Cardiac fibroblast (primary cell): ENCODE data around the gene SLC48A1.

Experiments
- DNase-seq, 2 donors: peaks; one replicate each; pipeline versions ENCODE4 v3.0.0 to v3.0.0-alpha.2; 2010; ENCODE audit warnings: low read depth in 2 of 2
- H3K4me3 ChIP-seq, 2 donors: replicated peaks in 1 of 2; 1 replicate in 1 of 2; 2 replicates in 1 of 2; pipeline ENCODE4 v1.5.1; 2011; ENCODE audit warnings: low read depth in 2 of 2, low read length in 2 of 2, mild to moderate bottlenecking in 2 of 2, moderate library complexity in 1 of 2
- TF ChIP-seq, protein P1 (sequence below): IDR thresholded peaks from one replicate; pipeline ENCODE4 v1.5.1; 2011; ENCODE audit warnings: low read depth, mild to moderate bottlenecking, low read length, inconsistent platforms

The SLC48A1 gene

DNA sequence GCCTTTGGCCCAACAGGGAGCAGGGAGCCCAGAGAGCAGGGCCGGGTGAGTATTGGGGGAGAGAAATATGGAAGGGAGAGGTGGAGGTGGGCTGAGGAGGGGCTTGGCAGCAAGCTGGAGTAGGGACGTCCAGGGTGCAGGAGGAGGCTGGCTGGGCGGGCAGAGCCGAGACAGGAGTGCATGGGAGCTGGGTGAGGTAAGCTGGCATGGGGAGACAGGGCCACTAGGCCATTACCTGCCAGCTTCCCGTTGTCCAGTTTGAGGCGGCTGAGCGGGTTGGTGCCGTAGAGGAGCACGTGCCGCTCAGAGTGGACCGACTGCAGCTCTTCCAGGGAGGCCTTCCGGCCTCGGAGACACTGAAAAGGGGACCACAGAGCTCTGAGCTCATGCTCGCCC lies 18.3 kb downstream of the SLC48A1 start:
- no peak for DNase-seq
- TF ChIP-seq, protein P1, sequence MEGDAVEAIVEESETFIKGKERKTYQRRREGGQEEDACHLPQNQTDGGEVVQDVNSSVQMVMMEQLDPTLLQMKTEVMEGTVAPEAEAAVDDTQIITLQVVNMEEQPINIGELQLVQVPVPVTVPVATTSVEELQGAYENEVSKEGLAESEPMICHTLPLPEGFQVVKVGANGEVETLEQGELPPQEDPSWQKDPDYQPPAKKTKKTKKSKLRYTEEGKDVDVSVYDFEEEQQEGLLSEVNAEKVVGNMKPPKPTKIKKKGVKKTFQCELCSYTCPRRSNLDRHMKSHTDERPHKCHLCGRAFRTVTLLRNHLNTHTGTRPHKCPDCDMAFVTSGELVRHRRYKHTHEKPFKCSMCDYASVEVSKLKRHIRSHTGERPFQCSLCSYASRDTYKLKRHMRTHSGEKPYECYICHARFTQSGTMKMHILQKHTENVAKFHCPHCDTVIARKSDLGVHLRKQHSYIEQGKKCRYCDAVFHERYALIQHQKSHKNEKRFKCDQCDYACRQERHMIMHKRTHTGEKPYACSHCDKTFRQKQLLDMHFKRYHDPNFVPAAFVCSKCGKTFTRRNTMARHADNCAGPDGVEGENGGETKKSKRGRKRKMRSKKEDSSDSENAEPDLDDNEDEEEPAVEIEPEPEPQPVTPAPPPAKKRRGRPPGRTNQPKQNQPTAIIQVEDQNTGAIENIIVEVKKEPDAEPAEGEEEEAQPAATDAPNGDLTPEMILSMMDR: no peak
- no peak overlapping the region for H3K4me3 ChIP-seq

DNA sequence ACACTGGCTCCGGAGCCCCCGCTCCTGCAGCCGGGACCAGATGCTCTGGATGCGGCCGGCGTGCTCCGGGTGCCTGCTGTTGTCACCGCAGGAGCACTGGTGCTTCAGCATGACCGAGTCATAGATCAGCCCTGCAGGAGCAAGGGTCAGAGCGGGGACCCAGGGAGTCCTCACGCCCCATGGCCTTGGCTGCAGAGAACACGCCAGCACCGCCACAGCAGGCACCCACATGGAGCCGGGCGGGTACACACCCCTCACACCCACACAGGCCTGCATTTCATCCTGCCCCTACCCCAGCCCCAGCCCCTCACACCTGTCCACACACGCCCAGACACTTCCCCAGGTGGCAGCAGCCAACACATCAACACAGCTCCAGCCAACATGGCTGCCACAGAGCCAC lies 18.8 kb downstream of the SLC48A1 start:
- DNase-seq: no peak
- TF ChIP-seq, protein P1: no peak
- H3K4me3 ChIP-seq: no peak overlapping the region

DNA sequence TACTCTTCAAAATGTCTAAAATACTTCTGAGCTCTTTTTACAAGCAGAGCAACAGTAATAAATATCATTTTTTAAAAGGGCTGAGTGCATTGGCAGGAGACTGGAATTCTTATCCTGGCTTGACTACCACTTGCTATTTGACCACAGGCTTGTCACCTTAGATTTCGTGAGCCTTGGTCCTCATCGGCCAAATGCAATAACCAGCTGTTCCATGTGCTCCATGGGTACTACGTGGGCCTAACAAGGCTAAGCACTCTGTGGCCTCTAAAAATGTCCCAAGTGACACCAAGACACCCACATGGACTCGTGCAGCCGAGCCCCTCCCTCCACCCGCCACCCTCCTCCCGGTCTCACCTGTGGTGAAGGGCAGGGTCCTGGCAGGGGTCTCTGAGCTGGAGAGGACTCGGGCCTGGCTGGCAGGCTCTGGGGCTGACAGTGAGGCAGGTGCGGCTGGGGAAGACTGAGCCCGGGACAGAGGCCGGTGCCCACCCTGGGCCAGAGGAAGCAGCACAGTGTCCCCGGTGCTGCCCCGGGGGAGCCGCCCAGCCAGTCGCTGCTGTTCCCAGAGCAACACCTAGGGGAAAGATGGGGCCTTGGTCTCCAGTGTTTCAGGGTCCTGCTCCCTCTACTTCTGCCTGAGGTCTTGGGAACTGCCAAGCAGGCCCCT lies 20.1 kb downstream of the SLC48A1 start:
- TF ChIP-seq, protein P1: no peak

DNA sequence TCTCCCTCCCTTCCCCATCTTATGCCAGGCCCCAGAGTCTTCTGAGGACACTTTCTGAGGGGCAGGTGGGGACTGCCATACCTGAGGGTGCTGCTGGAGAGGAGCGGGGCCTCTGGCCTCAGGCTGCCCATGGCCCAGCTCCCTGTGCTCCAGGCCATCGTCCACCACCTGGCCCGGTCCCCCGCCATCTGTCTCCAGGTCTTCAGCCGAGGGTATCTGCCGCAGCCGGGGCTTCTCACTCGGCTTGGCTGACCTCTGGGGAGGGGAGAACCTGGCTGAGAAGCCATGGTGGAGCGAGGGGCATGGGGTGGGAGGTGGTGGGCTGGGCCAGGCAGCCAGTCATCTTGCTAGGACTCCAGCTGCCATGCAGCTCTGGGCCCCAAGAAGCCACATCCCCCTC lies 21.6 kb downstream of the SLC48A1 start:
- DNase-seq: no peak
- TF ChIP-seq, protein P1: no peak
- no peak overlapping the region for H3K4me3 ChIP-seq

More for the DNA sequence above, 20.1 kb downstream of the SLC48A1 start:
- H3K4me3 ChIP-seq: no peak overlapping the region
- DNase-seq: no peak

DNA sequence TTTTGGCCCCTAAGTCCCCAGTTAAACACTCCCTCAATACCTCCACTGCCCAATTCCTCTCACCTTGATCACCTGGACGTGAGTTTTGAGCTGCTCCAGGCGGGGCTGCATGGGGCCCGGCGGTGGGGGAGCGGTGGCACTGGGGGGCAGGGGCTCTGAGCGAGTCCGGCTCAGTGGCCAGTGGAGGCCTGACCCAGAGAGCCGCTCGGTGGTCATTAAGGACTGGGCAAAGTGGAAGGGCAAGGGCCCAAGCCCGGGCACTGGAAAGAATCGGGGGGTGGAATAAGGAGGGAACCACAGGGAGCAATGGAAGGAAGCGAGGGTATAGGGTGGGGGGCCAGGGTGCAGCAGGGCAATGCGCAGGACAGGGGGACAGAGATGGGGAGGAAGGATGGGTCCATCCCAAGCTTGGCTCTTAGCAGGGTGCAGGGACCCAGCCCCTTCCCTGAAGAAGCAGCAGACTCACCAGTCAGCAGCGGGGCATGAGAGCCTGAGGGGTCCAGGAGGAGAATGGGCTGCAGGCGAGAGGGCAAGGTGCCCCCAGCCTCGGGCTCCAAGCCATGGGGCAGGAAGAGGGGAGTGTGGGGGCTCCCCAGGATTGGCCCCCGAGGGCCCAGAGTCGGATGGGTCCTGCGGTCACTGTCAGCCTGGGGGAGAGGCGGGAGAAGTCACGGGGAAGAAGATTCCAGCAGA lies 22.2 kb downstream of the SLC48A1 start:
- TF ChIP-seq, protein P1: no peak
- no peak overlapping the region for H3K4me3 ChIP-seq
- no peak for DNase-seq

DNA sequence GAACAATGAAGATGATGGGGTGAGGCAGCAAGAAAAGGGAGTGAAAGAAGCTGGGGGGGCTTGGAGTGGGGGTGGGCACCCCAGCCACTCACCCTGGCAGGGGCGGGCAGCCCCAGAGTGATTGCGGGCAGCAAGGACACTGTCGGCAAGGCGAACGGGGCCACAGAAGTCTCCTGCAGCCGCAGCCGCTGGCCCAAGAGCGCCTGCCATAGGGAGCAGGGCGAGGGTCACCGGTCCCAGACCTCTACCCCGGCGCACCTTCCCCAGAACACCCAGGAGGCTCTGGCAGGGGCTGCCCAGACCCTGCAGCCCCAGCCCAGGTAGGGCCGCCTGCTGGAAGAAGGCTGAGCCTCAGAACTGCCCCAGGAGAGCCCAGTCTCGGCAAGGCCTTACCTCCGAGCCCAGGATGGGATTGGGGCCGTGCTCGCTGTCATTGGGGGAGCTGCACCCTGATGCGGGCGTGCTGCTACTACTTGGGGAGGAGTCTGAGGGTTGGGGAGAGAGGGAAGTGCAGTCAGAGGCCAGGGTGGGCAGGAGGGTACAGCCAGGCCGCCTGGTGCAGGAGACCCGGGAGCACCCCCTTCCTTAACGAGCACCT lies 22.9 kb downstream of the SLC48A1 start:
- H3K4me3 ChIP-seq: no peak overlapping the region
- DNase-seq: no peak
- TF ChIP-seq, protein P1: no peak
